Activated CD4-positive, CD25-positive, alpha-beta regulatory T cell treated with anti-CD3 and anti-CD28 coated beads, Interleukin-2, amount 50 U/mL, for 24 hours (primary cell): Measurements from ENCODE around the gene SH3D19.

ENCODE experiments used
- ATAC-seq, 2 donors: fragments of 150-1000 bp; cut with Tn5 transposase; one replicate each; pipeline ENCODE4 v1.10.0; 2021; ENCODE audit warnings: mild to moderate bottlenecking in 1 of 2, moderate library complexity in 1 of 2

Gene SH3D19, protein sequence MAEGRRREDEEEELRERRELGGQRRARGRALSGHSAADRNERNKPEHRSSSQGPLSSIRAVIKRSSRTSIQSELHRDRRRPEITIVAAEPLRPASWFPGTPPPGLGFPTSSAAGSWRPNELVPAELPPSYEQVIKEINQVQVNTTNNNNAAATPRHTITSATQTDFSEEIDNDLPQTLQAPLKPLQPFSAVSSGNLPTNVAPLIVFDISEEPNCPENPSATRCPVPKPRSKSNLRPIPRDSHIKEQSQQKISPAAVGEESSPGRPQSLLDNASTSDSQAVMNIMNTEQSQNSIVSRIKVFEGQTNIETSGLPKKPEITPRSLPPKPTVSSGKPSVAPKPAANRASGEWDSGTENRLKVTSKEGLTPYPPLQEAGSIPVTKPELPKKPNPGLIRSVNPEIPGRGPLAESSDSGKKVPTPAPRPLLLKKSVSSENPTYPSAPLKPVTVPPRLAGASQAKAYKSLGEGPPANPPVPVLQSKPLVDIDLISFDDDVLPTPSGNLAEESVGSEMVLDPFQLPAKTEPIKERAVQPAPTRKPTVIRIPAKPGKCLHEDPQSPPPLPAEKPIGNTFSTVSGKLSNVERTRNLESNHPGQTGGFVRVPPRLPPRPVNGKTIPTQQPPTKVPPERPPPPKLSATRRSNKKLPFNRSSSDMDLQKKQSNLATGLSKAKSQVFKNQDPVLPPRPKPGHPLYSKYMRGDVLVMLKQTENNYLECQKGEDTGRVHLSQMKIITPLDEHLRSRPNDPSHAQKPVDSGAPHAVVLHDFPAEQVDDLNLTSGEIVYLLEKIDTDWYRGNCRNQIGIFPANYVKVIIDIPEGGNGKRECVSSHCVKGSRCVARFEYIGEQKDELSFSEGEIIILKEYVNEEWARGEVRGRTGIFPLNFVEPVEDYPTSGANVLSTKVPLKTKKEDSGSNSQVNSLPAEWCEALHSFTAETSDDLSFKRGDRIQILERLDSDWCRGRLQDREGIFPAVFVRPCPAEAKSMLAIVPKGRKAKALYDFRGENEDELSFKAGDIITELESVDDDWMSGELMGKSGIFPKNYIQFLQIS

DNA sequence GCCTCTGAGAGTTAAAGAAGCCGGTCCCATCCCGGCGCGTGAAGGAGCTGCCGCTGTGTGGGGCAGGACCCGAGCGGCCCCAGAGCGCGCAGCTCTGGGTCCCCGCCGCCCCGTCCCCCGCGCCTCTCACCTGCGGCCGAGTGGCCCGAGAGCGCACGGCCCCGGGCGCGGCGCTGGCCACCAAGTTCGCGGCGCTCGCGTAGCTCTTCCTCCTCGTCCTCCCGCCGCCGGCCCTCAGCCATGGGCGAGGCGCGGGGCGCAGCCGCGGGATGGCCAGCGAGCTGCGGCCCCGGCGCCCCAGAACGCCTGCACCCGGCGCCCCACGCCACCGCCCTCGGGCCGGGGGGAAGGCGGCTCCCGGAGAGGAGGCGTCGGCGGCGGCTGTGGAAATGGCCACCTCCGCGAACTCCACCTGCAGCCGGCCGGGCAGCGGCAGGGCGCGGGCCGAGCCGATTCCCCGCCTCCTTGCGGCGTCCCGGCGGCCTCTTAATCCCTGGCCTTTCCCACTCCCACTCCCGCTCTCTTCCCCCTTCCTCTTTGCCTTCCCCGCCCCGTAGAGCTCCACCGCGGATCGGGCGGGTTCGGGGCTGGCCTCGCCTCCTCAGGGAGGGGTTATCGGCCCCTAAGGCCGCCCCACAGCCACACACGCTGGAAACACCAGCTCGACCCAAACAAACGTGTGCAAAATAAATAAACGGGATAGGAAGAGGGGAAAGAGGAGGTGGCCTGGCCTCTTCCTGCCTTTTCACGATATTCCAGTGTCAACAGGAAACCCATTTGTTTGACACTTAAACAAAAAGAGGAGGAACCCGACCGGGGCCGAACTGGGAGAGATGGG is at the start of gene SH3D19:
SH3D19 (minus strand) TSS at position 495 of the 838 bp plus-strand sequence; CDS start at position 242, 253 bp downstream.
- ATAC-seq: no peak

DNA sequence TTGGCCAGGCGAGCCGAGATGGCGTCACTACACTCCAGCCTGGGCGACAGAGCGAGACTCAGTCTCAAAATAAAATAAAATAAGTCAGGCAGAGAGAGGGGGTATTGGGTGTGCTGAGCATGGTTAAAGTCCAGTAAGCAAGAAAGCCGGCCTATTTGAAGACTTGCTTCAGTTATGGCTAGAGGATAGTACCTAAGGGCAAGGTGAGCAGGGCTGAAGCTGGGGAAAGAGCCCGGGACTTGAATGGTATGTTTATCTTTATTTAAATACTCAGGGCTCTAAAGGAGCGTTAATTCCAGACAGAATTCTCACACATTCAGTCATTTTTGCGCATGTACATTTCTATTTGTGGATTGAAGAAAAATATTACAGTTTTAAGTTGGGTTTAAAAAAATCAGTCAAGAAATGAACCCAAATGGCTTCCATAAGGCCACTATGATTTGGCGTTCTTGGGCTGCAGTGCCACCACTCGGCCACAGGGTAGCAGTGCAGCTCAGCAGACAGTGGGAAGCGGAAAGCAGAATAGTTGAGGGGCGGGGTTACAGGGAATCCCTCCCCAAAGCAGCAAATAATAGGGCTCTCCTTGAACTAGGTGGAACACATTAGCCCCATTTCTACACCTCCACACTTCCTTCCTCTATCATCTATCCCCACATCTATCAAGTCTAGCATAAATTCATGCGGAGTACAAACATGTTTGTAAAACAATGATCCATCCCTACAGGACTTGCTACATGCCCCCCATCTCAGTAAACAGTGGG is 37.2 kb upstream of the SH3D19 start:
- ATAC-seq: peak; percentile 91 to 94

DNA sequence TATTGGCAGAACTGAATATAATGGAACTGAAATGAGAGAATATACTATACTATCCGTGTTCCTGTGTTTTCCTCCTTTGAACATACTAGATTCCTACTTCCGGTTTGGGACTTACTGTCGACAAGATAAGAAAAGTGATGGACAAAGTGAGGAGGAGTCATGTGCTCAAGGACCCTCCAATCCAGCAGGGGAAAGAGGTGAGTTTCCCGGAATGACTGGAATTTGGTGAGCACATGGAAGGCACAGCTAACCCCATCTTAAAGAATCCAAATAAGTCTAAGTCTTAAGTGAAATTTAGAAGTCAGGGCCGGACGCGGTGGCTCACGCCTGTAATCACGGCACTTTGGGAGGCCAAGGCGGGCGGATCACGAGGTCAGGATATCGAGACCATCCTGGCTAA is 36.6 kb upstream of the SH3D19 start:
- ATAC-seq: no peak

DNA sequence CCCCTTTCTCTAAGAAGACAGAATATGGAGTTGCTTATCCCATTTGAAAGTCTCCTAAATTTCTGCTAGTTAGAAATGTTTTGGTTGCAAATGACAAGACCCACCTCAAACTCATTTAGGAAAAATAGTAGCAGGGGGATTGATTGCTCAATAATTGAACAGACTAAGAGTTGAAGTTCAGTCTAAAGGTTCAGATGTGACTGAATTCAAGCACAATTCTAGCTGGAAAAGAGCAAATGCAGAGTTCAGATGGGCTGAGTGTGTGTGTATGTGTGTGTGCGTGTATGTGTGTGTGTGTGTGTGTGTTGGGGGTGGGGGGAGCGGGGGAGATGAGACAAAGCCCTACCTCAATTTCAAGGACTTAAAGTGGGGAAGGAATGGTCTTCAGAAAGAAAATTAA is 35.7 kb upstream of the SH3D19 start:
- no peak for ATAC-seq

DNA sequence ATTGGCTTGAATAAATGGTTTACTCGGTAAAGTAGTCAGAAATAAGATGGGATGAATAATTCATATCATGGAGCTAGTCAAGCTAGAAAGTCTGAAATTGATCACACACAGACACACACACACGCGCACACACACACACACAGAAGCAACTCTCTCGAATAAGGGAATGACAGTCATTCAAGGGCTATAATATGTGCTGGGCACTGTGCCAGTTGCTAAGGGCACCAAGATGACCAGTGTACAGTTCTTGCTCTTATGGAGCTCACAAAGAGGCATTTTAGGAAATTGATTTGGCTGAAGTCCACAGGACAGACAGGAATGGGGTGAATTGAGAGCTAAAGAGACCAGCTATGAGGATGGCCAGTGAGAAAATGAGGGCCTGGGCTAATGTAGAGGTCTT is 34.2 kb upstream of the SH3D19 start:
- no peak for ATAC-seq

DNA sequence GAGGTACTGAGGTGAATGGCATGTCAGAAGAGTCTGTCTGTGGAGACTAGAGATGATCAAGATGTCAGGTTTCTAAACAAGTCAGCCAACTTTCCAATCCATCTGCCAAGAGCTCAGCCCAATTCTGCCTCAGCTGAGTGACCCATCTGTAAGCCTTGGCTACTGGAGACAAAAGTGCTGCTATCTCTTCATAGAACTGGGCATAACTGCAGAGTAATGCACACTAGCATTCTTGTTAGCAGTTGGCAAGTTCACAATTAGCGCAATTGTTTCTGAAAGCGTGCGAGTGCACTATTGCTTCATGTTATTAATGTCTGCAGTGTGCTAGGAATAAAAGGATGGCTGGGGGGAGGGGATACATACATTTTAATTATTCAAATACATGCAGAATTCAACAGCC is 32.9 kb upstream of the SH3D19 start:
- ATAC-seq: no peak

DNA sequence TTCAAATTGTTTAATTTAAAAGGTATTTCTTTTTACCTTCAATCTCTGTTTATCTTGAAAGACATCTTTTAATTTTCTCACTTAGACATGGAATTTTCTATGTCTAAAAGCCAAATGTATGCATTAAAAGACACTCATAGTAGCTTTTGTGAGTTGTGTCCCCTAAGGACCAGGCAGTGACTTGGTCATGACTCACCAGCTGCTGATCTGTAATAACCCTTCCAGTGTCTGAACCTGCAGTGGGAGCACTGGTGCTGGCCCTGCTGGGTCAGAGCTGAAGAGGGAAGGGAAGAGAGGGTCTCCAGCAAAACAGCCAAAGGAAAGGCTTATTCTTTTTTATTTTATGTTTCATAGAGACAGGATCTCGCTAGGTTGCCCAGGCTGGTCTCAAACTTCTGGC is 31.1 kb upstream of the SH3D19 start:
- ATAC-seq: no peak

GRCh38 chr4:151355155-151355554 is 29.8 kb upstream of the SH3D19 start:
- ATAC-seq: no peak

- ATAC-seq: no peak
These were observed 22.3 kb upstream of the SH3D19 start for GRCh38 chr4:151347490-151348235.

DNA sequence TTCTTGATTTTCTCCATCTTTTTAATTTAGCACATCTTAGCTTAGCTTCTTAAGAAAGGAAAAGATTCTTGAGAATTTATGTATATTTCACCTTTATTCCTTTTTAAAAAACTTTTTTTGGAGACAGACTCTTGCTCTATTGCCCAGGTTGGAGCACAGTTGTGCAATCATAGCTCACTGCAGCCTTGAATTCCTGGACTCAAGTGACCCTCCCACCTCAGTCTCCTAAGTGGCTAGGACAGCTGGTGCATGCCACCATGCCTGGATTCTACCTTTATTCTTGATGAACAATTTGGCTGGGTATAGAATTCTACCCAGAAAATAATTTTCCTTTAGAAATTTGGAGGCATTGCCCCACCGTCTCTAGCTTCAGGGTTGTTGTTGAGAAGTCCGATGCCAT is 19.5 kb upstream of the SH3D19 start:
- no peak for ATAC-seq

GRCh38 chr4:151340751-151341385 is 15.5 kb upstream of the SH3D19 start:
- no peak for ATAC-seq

DNA sequence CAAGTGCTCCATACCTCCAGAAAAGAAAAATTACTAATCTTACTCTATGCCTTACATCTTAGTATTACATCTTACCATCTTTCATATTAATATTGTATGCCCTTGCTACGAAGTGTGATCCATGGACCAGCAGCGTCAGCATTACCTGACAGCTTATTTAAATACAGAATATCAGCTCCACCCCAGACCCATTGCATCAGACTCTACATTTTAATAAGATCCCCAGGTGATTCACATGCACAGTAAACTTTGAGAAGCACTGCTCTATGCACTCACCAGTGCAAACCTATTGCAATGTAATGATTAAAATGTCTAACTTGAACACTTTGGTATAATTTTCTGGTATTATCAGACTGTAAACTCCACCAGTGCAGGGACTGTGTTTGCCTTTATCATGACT is 14.1 kb upstream of the SH3D19 start:
- no peak for ATAC-seq

DNA sequence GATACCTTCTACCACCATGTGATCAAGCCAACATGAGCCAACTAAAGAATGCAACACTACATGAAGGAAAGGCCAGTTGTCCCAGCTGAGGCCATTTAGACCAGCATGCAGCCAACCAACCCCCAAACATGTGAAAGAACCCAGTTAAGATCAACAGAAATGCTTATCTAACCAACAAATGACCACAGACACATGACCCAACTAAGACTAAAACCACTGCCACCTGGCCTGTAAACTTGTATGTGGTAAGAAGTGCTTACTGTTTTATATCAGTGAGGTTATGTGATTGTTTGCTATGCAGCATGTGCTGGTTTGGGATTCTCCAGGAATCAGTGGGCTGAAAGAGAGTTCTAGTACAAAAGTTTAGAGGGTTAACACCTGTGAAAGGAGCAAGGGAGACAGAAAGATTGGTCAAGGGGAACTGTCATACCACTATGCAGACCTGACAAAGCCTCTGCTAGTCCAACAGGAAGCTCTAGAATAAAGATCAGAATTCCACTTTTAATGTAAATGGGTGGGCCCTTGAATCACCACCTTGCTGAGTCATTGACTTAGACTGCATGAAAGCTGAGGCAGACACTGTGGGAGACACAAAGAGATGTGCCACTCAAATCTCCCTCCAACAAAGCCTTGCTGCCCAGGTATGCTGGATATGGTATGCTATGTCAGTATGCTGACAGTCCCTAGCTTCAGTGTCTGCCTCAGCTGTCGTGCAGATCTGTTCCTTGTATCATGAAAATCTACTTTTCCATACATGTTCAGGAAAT is 6.1 kb upstream of the SH3D19 start:
- ATAC-seq: no peak

DNA sequence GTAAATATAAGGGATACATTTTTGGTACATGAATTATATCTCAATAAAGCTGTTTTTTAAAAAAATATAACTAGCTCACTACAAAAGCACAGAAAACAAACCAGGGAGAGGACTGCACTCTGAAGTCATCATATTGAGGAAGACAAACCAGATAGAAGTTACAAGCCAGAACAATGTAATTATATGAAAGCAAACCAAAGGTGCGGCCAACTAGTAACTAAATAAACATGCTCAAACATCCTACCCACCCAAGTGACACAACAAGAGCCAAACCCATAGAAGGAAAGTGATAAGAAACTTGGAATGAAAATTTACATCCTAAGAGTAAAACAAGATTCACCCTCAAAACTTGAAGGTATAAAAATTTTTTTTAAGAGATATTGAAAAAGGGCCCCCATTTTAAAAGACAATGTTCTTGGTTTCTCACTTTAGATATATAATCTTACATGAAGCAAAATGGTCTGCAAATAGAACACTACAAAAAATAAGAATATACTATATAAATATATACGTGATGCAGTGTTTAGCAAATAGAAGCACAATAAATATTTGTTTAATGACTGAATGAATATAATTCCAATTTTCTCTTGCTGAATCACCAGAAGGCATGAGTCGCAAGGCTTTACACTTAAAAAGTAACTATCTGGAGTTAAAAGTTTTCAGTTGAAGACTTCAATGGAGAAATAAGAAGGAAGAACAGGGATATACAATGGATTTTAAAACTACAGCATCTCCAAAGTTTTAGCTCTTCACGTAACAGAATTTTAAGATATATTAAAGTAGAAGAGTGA is 4.0 kb upstream of the SH3D19 start:
- no peak for ATAC-seq

DNA sequence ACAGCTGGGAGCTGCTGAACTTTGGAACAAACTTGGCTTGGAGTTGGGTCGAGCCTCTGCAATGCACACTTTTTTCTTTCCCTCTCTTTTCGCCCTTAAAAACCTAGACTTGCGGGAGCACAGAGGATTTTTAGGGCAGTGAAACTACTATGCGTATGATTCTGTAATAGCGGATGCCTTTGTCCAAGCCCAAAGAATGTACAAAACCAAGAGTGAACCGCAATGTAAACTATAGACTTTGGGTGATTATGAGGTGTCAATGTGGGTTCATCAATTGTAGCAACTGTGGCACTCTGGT is 493 bp upstream of the SH3D19 start:
- ATAC-seq: no peak

- no peak for ATAC-seq
These were observed 674 bp downstream of the SH3D19 start for GRCh38 chr4:151324752-151325110.

DNA sequence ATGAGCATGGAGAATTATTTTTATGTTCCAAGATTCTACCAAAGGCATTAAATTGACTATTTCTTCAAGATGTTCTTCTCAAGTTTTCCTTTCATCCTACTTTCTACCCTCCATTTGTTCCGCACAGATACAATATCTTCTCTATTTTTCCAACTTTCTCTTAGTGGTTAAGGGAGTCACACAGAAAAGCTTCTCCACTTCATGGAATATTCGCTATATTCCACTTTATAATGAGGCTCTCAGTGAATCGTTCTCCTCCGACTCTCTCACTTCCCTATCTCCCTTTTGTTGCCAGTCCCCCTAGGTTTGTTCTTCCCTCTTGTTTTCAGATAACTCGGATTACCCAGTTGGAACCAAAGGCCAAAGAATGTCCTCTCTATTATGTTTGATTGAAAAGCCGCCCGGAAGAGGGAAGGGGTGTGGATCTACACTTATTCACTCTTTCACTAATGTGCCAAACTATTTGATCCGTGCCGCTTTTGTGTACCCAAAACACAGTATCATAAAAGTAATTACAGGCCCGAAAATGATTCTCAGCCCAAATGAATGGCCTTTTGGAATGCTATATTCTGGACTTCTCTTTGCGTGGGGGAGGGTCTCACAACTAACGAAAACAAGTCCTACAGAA is 1.2 kb downstream of the SH3D19 start:
- no peak for ATAC-seq

DNA sequence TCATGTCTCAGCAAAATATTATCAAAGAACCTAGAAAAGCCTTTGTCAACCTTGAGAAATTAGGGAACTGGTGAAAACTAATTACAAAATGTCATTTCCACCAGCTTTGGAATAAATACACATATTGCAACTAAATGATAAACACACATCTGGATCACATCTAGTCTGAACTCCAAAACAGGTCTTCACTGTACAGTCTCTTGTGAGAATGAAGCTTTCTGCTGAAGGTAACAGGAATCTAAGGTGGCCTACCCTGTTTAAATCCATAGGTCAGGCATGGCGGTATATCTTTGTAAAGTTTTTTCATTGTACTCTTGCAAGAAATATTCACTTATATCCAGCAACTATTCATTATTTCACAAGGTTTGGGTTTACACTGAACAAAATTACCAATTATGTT is 1.7 kb downstream of the SH3D19 start:
- no peak for ATAC-seq

DNA sequence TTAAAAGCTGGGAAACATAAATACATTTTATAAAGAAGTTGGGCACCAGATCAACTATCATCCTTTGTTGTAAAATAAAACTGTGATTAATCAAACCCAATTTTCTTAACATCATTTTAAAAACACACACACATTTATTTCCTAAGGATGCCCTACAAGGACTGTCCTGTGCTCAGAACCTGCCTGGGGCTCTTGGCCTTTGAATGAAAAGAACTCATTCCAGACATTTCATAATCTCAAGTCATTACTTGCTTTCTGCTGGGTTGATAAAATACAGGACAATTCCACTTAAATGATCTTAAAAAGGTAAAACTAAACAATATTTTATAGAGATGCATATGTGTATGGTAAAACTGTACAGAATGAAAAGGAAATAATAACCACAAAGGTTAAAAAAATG is 2.8 kb downstream of the SH3D19 start:
- ATAC-seq: no peak
